HL-60/S4 treated with retinoic acid at 250 ng/mL for 4 days and 3 days (cell line): ENCODE data around the gene CYP27A1.

Experiments used
- in situ Hi-C: fragments of 300-500 bp; cut with MboI; formaldehyde crosslinking; loops from 2 replicates; pipeline ENCODE4 v1.7.0; 2022; ENCODE audit warnings: low sequenced_read_pairs

CYP27A1 gene

GRCh38 chr2:218781691-218782527 lies at the start of gene CYP27A1:
Gene CYP27A1, plus strand, starts transcription at chr2:218782147. Its CDS starts 36 bp downstream, at chr2:218782183.
- in situ Hi-C loops = no loop called here

- in situ Hi-C loops = no loop called here
These were observed 49.2 kb upstream of the CYP27A1 start for GRCh38 chr2:218732761-218733158.

- in situ Hi-C loops = no loop called here
These were observed 48.6 kb upstream of the CYP27A1 start for GRCh38 chr2:218733171-218734021.

- in situ Hi-C loops = no loop called here
These were observed 47.6 kb upstream of the CYP27A1 start for GRCh38 chr2:218734190-218734975.

- in situ Hi-C loops = no loop called here
These were observed 45.4 kb upstream of the CYP27A1 start for GRCh38 chr2:218736531-218736930.

GRCh38 chr2:218743068-218743467 lies 38.9 kb upstream of the CYP27A1 start:
- in situ Hi-C loops = no loop called here

GRCh38 chr2:218744615-218745014 lies 37.3 kb upstream of the CYP27A1 start:
- in situ Hi-C loops = no loop called here

GRCh38 chr2:218745160-218745558 lies 36.8 kb upstream of the CYP27A1 start:
- in situ Hi-C loops = no loop called here

- in situ Hi-C loops = no loop called here
These were observed 36.1 kb upstream of the CYP27A1 start for GRCh38 chr2:218745559-218746469.

GRCh38 chr2:218746470-218746795 lies 35.5 kb upstream of the CYP27A1 start:
- in situ Hi-C loops = no loop called here

GRCh38 chr2:218746960-218747359 lies 35.0 kb upstream of the CYP27A1 start:
- in situ Hi-C loops = no loop called here

- in situ Hi-C loops = no loop called here
These were observed 33.1 kb upstream of the CYP27A1 start for GRCh38 chr2:218748741-218749441.

GRCh38 chr2:218754201-218754600 lies 27.7 kb upstream of the CYP27A1 start:
- in situ Hi-C loops = no loop called here

GRCh38 chr2:218754781-218755180 lies 27.2 kb upstream of the CYP27A1 start:
- in situ Hi-C loops = no loop called here

- in situ Hi-C loops = no loop called here
These were observed 26.8 kb upstream of the CYP27A1 start for GRCh38 chr2:218755198-218755566.

GRCh38 chr2:218755567-218756404 lies 26.2 kb upstream of the CYP27A1 start:
- in situ Hi-C loops = no loop called here

GRCh38 chr2:218756599-218757377 lies 25.2 kb upstream of the CYP27A1 start:
- in situ Hi-C loops = no loop called here

- in situ Hi-C loops = no loop called here
These were observed 20.2 kb upstream of the CYP27A1 start for GRCh38 chr2:218761795-218762194.
